ENCODE data around the gene CR1. TPM values are rescaled to one million over a fixed set of nuclear protein-coding genes. Genes with fewer than 3 reads are reported as not detected.

Gene CR1
- total RNA-seq, 1 experiment from 2014 or later = not detected

- Histone ChIP-seq H3K4me3 (ENCODE audit: low read depth in 2 of 2, low read length in 2 of 2) (no peak overlapping the region), H3K27ac (ENCODE audit: low read length) (no peak overlapping the region), H3K27me3 (ENCODE audit: control insufficient read depth, insufficient read depth, low read length) (peaks cover 2% of the 10 kb centered on the region), H3K36me3 (ENCODE audit: control insufficient read depth, insufficient read depth, low read length) (no peaks in the 10 kb centered on the region), H3K4me1 (ENCODE audit: control insufficient read depth, insufficient read depth, low read length) (no peaks in the 10 kb centered on the region), H3K9me3 (ENCODE audit: control insufficient read depth, insufficient read depth, low read depth, low read length) (no peaks in the 10 kb centered on the region)
- ChIA-PET CTCF (no interaction called here), POLR2A (no interaction called here)
- no TSS peak for BruUV-seq (replicated peaks)
- intact Hi-C loops (cut with micrococcal nuclease; ENCODE audit: unreplicated experiment) (no loop called here), in situ Hi-C loops (cut with HindIII; ENCODE audit: low pct_unique_long_range_greater_than_20kb, low sequenced_read_pairs) (no loop called here)
- ATAC-seq = no peak
- DNase-seq (ENCODE audit: low read depth, low spot score) = no peak
- no peak for TF ChIP-seq SIN3A (IDR thresholded peaks at IDR 0.05; ENCODE audit: borderline replicate concordance, insufficient read depth, low read depth, low read length)
- TF ChIP-seq CTCF (IDR thresholded peaks at IDR 0.05) = no peak
- TF ChIP-seq REST (IDR thresholded peaks at IDR 0.05; ENCODE audit: insufficient read depth in 1 of 2, low read depth in 2 of 2, low read length in 1 of 2) = no peak
- TF ChIP-seq POLR2AphosphoS5 (IDR thresholded peaks at IDR 0.05; ENCODE audit: low read depth, low read length) = no peak
- TF ChIP-seq TCF7L2 (IDR thresholded peaks at IDR 0.05; ENCODE audit: low read depth, low read length) = no peak
These were observed 21.7 kb upstream of the CR1 start for GRCh38 chr1:207474210-207474609.

- ATAC-seq = no peak
- no peaks in the 10 kb centered on the region for H3K9me3 ChIP-seq (ENCODE audit: control insufficient read depth, insufficient read depth, low read depth, low read length)
- in situ Hi-C loops (cut with HindIII; ENCODE audit: low pct_unique_long_range_greater_than_20kb, low sequenced_read_pairs) (no loop called here), intact Hi-C loops (cut with micrococcal nuclease; ENCODE audit: unreplicated experiment) (no loop called here)
- H3K27ac ChIP-seq (ENCODE audit: low read length) = no peak overlapping the region
- H3K27me3 ChIP-seq (ENCODE audit: control insufficient read depth, insufficient read depth, low read length) = no peaks in the 10 kb centered on the region; the same call in 1 of the 2 replicates
- no peaks in the 10 kb centered on the region for H3K36me3 ChIP-seq (ENCODE audit: control insufficient read depth, insufficient read depth, low read length)
- H3K4me3 ChIP-seq (ENCODE audit: low read depth in 2 of 2, low read length in 2 of 2) = no peak overlapping the region
- ChIA-PET CTCF (no interaction called here), POLR2A (no interaction called here)
- BruUV-seq (replicated peaks) = no TSS peak
- no peaks in the 10 kb centered on the region for H3K4me1 ChIP-seq (ENCODE audit: control insufficient read depth, insufficient read depth, low read length)
- DNase-seq (ENCODE audit: low read depth, low spot score) = no peak
- TF ChIP-seq CTCF (IDR thresholded peaks at IDR 0.05) (no peak), TCF7L2 (IDR thresholded peaks at IDR 0.05; ENCODE audit: low read depth, low read length) (no peak), POLR2AphosphoS5 (IDR thresholded peaks at IDR 0.05; ENCODE audit: low read depth, low read length) (no peak), SIN3A (IDR thresholded peaks at IDR 0.05; ENCODE audit: borderline replicate concordance, insufficient read depth, low read depth, low read length) (no peak), REST (IDR thresholded peaks at IDR 0.05; ENCODE audit: insufficient read depth in 1 of 2, low read depth in 2 of 2, low read length in 1 of 2) (no peak)
These were observed 9.8 kb upstream of the CR1 start for GRCh38 chr1:207486198-207486597.
